Right ventricle myocardium superior (tissue), 1 donor: Measurements from ENCODE around the gene MYH7. TPM values are rescaled to one million over a fixed set of nuclear protein-coding genes. Genes with fewer than 3 reads are reported as not detected.

Source experiments
- ATAC-seq: fragments of 200-7000 bp; cut with Tn5 transposase; one replicate; pipeline ENCODE4 v1.9.1; 2020; ENCODE audit warnings: mild to moderate bottlenecking; ENCODE audit not compliant: poor library complexity
- DNase-seq: peaks from one replicate; pipeline ENCODE4 v3.0.0-alpha.2; 2020
- intact Hi-C: fragments of 100-400 bp; cut with DNase I; formaldehyde crosslinking; loops from one replicate; pipeline ENCODE4 v1.11.2; 2022
- total RNA-seq: library from RNA; stranded (reverse); fragmentation: NEBNext Ultra II Directional; extraction: Animal tissue kit (Norgen Biotek cat#: 25700); gene quantifications from one replicate; pipeline ENCODE4 v1.2.1, GENCODE V29; 2021
- donor health status: DM: no; HTN: yes; CAD: no; lungs with severe emphysema.

Gene MYH7
- total RNA-seq, 1 donor from 2014 or later = 11,793 TPM

DNA sequence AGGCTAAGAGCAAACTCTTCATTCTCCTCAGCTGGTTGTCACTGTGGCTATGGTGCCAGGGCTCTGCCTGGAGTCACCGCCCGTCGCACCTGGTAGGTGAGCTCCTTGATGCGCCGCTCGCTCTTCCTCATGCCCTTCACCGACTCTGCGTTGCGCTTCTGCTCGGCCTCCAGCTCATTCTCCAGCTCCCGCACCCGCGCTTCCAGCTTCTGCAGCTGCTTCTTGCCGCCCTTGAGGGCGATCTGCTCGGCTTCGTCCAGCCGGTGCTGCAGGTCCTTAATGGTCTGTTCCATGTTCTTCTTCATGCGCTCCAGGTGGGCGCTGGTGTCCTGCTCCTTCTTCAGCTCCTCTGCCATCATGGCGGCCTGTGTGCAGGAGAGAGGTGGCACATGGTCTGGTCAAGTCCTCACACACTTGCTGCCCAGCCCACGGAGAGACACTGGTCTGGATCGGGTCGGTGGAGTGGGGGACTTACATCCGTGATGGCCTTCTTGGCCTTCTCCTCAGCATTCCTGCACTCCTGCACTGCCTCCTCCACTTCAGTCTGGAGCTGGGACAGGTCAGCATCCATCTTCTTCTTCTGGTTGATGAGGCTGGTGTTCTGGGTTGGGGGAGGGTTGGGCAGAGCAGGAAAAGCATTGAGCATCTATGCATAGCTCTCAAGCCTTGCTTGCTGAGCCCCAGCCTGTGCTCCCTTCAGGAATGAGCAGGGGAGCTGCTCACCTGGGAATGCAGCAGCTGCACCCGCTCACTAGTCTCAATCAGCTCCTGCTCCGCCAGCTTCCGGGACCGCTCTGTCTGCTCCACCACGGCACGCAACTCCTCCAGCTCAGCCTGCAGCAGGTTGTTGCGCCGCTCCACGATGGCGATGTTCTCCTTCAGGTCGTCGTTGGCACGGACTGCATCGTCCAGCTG is 20.3 kb downstream of the MYH7 start:
- DNase-seq (peak; percentile 39), ATAC-seq (no peak)
- intact Hi-C loops = no loop called here

DNA sequence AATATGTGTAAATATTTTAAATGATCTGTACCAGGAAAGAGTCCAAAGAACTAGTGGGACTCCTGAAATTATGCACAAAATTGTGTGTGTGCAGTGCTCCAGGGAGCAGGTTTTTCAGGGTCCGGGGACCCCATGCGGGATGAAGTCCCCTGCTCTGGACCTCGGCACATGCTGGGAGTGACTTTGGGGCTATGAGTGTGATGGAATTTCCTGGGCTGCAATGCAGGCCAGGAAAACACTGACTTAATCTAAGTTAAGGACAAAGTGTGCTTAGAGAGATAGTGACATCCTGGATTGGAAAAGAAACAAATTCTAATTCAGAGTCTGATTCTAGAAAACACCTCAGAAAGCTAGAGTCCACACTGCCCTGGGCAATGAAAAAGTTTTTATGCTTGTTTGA is 21.2 kb downstream of the MYH7 start:
- DNase-seq (no peak), ATAC-seq (no peak)
- intact Hi-C loops = no loop called here

GRCh38 chr14:23413681-23414080 is 21.8 kb downstream of the MYH7 start:
- DNase-seq = peak; percentile 41
- ATAC-seq = no peak
- intact Hi-C loops = no loop called here

- DNase-seq = peak; percentile 48
- intact Hi-C loops = no loop called here
- ATAC-seq = peak; percentile 0
These were observed 23.6 kb downstream of the MYH7 start for GRCh38 chr14:23411563-23412525.

GRCh38 chr14:23409966-23410635 is 25.4 kb downstream of the MYH7 start:
- ATAC-seq = peak; percentile 38
- peak; percentile 82 for DNase-seq
- intact Hi-C loops = no loop called here

DNA sequence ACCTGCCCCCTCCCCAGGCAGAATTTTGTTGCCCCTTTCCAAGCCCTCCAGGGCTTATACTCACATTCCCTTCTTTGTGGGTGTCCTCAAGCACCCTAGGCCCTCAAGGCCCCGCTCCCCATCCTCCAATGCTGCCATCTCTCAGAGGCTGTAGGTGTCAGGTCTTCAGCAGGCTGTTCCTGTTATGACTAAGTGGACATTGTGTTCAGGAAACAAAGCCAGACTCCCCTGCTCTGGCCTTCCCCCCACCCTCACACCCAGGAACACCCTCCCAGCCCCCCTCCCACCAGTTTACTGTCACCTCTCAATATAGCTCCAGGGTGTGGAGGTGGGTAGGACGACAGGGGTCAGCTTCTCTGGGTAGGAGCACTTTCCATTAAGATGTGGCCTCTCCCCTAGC is 26.0 kb downstream of the MYH7 start:
- ATAC-seq = peak; percentile 19
- intact Hi-C loops = no loop called here
- peak; percentile 55 for DNase-seq

DNA sequence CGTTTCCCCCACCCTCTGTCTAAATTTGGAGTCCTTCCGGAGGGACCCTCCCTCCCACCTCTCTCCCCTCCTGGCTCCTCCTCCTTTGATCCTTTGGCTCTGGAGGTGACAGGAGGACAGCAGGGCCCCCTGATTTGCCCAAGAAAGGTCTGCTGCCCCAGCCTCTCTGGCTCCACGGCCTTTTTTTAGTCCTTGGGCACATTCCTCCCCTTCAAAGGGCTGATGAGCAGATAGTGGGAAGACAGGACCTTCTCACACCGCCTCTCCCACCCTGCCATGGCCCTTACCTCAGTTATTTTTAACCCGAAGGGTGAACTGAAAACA is 27.2 kb downstream of the MYH7 start:
- ATAC-seq (peak; percentile 5), DNase-seq (peak; percentile 44)
- intact Hi-C loops = no loop called here

GRCh38 chr14:23407516-23408306 is 27.7 kb downstream of the MYH7 start, which contains the start of gene MYH6:
TSS of gene MYH6 (minus strand) at chr14:23408273. CDS start at chr14:23407223, 1,050 bp downstream.
- intact Hi-C loops = no loop called here
- DNase-seq = no peak
- ATAC-seq = no peak

DNA sequence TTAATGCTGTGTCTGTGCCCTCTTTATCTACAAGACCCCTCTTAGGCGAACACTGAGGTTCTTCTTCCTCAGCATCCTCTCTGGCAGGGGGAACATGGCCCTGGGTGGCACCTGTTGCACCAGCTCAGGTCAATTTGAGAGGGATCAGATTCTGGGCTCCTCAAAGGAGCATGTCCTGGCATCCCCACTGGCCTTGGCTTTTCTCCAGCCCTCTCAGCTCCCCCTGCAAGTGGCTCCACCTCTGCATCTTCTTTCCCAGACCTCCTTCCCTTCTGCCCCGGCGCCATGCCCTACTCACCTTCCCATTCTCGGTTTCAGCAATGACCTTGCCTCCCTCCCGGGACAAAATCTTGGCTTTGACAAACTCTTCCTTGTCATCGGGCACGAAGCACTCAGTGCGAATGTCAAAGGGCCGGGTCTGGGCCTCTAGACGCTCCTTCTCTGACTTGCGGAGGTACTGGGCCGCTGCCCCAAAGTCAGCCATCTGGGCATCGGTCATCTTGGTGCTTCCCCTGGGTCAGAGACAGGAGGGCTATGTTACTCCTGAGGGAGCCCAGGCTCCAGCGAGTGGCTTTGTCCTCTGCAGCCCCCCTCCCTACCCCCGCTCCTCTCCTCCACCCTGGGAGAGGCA is 28.6 kb downstream of the MYH7 start:
- DNase-seq (peak; percentile 42), ATAC-seq (no peak)
- intact Hi-C loops = no loop called here

GRCh38 chr14:23406244-23406643 is 29.2 kb downstream of the MYH7 start:
- intact Hi-C loops = no loop called here
- ATAC-seq (no peak), DNase-seq (peak; percentile 14)

DNA sequence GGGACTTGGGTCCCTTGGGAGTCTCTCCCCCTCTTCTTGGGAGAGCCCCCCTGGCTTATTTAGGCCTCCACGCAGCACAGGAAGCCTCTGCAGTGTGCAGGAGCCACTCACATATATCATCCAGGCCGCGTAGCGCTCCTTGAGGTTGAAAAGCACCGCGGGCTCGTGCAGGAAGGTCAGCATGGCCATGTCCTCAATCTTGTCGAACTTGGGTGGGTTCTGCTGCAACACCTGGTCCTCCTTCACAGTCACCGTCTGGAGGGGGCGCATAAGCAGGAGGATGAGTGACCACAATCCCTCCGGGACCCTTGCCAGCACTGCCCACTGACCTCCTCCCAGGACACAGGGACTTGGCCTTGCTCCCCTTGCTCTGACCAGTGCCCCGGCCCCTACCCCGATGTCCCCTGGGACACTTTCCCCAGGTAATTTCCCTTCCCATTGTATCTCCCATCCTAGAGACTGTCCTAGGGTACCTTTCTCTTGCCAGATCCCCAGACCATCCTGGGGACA is 29.9 kb downstream of the MYH7 start:
- DNase-seq (peak; percentile 27), ATAC-seq (no peak)
- intact Hi-C loops = no loop called here

DNA sequence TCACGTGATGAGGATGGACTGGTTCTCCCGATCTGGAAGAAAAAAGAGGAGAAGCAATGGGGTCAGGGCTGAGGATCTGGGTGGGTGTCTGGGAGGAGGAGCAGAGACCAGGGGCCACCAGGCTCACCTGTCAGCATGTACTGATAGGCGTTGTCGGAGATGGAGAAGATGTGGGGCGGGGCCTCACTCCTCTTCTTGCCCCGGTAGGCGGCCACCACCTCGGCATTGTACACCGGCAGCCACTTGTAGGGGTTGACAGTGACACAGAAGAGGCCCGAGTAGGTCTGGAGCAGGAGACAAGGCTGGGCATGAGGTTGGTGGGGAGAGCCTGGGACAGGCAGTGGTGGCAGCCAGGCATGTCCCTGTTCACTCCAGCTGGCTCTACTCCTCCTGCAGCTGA is 30.4 kb downstream of the MYH7 start:
- no peak for ATAC-seq
- intact Hi-C loops = no loop called here
- DNase-seq = peak; percentile 43

DNA sequence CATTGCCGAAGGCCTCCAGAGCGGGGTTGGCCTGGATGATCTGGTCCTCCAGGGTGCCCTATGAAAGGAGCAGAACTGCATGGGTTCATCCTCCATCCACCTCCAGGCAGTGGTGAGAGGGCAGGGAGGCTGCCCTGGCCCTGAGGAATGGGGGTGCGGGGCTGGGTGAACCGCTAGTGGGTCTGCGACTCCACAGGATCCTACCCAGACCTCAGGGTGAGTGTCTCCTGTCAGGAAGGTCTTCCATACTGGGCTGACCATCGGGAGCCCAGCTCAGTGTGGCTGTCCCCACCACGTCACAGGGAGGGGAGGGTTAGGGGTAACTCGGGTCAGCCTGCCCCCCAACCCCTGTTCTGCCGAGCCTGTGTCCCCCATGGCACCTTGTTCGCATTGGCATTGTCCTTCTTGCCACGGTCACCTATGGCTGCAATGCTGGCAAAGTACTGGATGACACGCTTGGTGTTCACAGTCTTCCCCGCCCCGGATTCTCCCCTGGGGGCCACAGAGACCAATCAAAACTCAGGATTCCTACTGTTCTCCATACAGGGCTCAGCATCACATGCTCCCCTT is 31.0 kb downstream of the MYH7 start:
- intact Hi-C loops = no loop called here
- ATAC-seq (no peak), DNase-seq (peak; percentile 38)

DNA sequence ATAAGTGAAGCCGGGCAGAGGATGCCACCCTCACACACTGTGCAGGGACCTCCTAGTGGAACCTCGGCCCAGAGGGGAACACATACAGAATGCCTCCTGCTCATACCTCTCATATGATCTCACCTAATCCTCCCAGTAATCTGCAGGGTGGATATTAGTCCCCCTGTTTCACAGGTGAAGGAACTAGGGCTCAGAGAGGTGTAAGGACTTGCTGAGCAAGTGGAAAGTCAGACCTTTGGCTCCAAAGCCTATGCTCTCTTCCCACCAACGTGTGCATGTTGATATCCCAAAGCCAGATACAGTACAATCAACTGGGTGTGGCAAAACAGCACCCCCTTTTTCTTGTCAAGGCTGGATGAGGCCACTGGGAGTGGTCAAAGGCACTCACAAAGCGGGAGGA is 31.6 kb downstream of the MYH7 start:
- intact Hi-C loops = no loop called here
- DNase-seq (no peak), ATAC-seq (no peak)

DNA sequence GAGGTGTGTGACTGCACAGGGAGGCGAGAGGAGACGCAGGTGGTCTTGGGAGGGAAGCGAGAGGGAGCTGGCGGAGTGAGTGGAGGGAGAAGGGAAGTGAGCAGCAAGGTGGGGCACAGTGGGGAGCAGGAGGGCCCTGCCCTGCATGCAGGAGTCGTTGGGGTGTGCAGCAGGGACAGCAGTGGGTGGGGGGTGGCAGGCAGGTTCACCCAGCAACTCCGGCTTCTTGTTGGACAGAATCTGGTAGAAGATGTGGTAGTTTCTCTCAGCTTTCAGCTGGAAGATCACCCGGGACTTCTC is 32.4 kb downstream of the MYH7 start:
- peak; percentile 30 for DNase-seq
- ATAC-seq = no peak
- intact Hi-C loops = no loop called here

- no peak for ATAC-seq
- intact Hi-C loops = no loop called here
- peak; percentile 48 for DNase-seq
These were observed 32.9 kb downstream of the MYH7 start for GRCh38 chr14:23402296-23403138.

- ATAC-seq = peak; percentile 0
- DNase-seq = peak; percentile 37
- intact Hi-C loops = no loop called here
These were observed 34.2 kb downstream of the MYH7 start for GRCh38 chr14:23401291-23401690.
